NCI-H510A (cell line): ENCODE measurements around the gene NMT2.

ENCODE experiments used
- DNase-seq: peaks from one replicate; lab custom pipeline; 2025; lab: John Stamatoyannopoulos, UW

NMT2 gene

GRCh38 chr10:15181576-15182156 lies 13.2 kb upstream of the NMT2 start:
- DNase-seq: no peak

- no peak for DNase-seq
Measured at GRCh38 chr10:15180736-15181135, 12.2 kb upstream of the NMT2 start.

- DNase-seq: no peak
Measured at GRCh38 chr10:15176269-15176668, 7.8 kb upstream of the NMT2 start.

GRCh38 chr10:15175587-15175986 lies 7.1 kb upstream of the NMT2 start:
- DNase-seq: no peak

- no peak for DNase-seq
Measured at GRCh38 chr10:15172306-15172840, 3.9 kb upstream of the NMT2 start.

- peak; percentile 11 for DNase-seq
Measured at GRCh38 chr10:15169555-15170401, 1.3 kb upstream of the NMT2 start.

- DNase-seq: peak; percentile 66
Measured at GRCh38 chr10:15168786-15169554, 477 bp upstream of the NMT2 start.

GRCh38 chr10:15167411-15168290 lies 842 bp downstream of the NMT2 start:
- peak; percentile 6 for DNase-seq

- no peak for DNase-seq
Measured at GRCh38 chr10:15166325-15166724, 2.2 kb downstream of the NMT2 start.

GRCh38 chr10:15163253-15163828 lies 5.2 kb downstream of the NMT2 start:
- DNase-seq: no peak

- DNase-seq: no peak
Measured at GRCh38 chr10:15158972-15159371, 9.5 kb downstream of the NMT2 start.

GRCh38 chr10:15158448-15158847 lies 10.0 kb downstream of the NMT2 start:
- no peak for DNase-seq

- DNase-seq: no peak
Measured at GRCh38 chr10:15155978-15156656, 12.4 kb downstream of the NMT2 start.

GRCh38 chr10:15152556-15152955 lies 15.9 kb downstream of the NMT2 start:
- no peak for DNase-seq

GRCh38 chr10:15150563-15150962 lies 17.9 kb downstream of the NMT2 start:
- DNase-seq: no peak

- DNase-seq: no peak
Measured at GRCh38 chr10:15149042-15149771, 19.3 kb downstream of the NMT2 start.

GRCh38 chr10:15147594-15148392 lies 20.7 kb downstream of the NMT2 start:
- no peak for DNase-seq

GRCh38 chr10:15146366-15146765 lies 22.1 kb downstream of the NMT2 start:
- no peak for DNase-seq

- DNase-seq: no peak
Measured at GRCh38 chr10:15144788-15145187, 23.7 kb downstream of the NMT2 start.
